ENCODE data around the gene ATP6V0B.

- TF ChIP-seq, protein P1, sequence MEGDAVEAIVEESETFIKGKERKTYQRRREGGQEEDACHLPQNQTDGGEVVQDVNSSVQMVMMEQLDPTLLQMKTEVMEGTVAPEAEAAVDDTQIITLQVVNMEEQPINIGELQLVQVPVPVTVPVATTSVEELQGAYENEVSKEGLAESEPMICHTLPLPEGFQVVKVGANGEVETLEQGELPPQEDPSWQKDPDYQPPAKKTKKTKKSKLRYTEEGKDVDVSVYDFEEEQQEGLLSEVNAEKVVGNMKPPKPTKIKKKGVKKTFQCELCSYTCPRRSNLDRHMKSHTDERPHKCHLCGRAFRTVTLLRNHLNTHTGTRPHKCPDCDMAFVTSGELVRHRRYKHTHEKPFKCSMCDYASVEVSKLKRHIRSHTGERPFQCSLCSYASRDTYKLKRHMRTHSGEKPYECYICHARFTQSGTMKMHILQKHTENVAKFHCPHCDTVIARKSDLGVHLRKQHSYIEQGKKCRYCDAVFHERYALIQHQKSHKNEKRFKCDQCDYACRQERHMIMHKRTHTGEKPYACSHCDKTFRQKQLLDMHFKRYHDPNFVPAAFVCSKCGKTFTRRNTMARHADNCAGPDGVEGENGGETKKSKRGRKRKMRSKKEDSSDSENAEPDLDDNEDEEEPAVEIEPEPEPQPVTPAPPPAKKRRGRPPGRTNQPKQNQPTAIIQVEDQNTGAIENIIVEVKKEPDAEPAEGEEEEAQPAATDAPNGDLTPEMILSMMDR (conservative IDR thresholded peaks at IDR 0.05), result no peak
- no peak for TF ChIP-seq ZFX (IDR thresholded peaks at IDR 0.05)
These were observed 42.8 kb upstream of the ATP6V0B start for GRCh38 chr1:43931711-43932660.

Data from C4-2B (cell line).